ENCODE measurements around the gene ZG16B. TPM values are rescaled to one million over a fixed set of nuclear protein-coding genes. Genes with fewer than 3 reads are reported as not detected.

The ZG16B gene
- total and polyA plus RNA-seq, 2 donors: 0.85 to 1.2 TPM

- WGBS: 88% methylated on average over 15 of the region's 15 CpGs
- Histone ChIP-seq H3K4me1 (ENCODE audit: control insufficient read depth in 2 of 2, insufficient read depth in 2 of 2, low read length in 2 of 2) (peaks cover 0 to 5% of the 10 kb centered on the region in 2 donors), H3K36me3 (ENCODE audit: control insufficient read depth in 2 of 2, insufficient read depth in 2 of 2, low read length in 1 of 2) (no peaks in the 10 kb centered on the region), H3K4me3 (ENCODE audit: low read length in 2 of 2) (no peak overlapping the region), H3K27me3 (ENCODE audit: control insufficient read depth in 2 of 2, insufficient read depth in 1 of 2, low read length in 1 of 2) (peaks cover 0 to 8% of the 10 kb centered on the region in 2 donors), H3K27ac (ENCODE audit: low read depth in 1 of 2, low read length in 1 of 2) (no peak overlapping the region), H3K9me3 (ENCODE audit: control insufficient read depth in 2 of 2, insufficient read depth in 1 of 2, low read length in 1 of 2) (no peaks in the 10 kb centered on the region)
- no peak for DNase-seq (ENCODE audit: low read depth in 6 of 9, low spot score in 9 of 9)
Observed at GRCh38 chr16:2827374-2827791, 2.7 kb upstream of the ZG16B start.

GRCh38 chr16:2827831-2828520, 2.1 kb upstream of the ZG16B start:
- WGBS: 91% methylated on average over 14 of the region's 14 CpGs
- no peak overlapping the region for H3K27ac ChIP-seq (ENCODE audit: low read depth in 1 of 2, low read length in 1 of 2)
- H3K36me3 ChIP-seq (ENCODE audit: control insufficient read depth in 2 of 2, insufficient read depth in 2 of 2, low read length in 1 of 2): no peaks in the 10 kb centered on the region
- H3K27me3 ChIP-seq (ENCODE audit: control insufficient read depth in 2 of 2, insufficient read depth in 1 of 2, low read length in 1 of 2): peaks cover 0 to 8% of the 10 kb centered on the region in 2 donors
- DNase-seq (ENCODE audit: low read depth in 6 of 9, low spot score in 9 of 9): no peak
- H3K4me1 ChIP-seq (ENCODE audit: control insufficient read depth in 2 of 2, insufficient read depth in 2 of 2, low read length in 2 of 2): peaks cover 0 to 5% of the 10 kb centered on the region in 2 donors
- no peak overlapping the region for H3K4me3 ChIP-seq (ENCODE audit: low read length in 2 of 2)
- no peaks in the 10 kb centered on the region for H3K9me3 ChIP-seq (ENCODE audit: control insufficient read depth in 2 of 2, insufficient read depth in 1 of 2, low read length in 1 of 2)

GRCh38 chr16:2828521-2828840, 1.6 kb upstream of the ZG16B start:
- Histone ChIP-seq H3K9me3 (ENCODE audit: control insufficient read depth in 2 of 2, insufficient read depth in 1 of 2, low read length in 1 of 2) (no peaks in the 10 kb centered on the region), H3K36me3 (ENCODE audit: control insufficient read depth in 2 of 2, insufficient read depth in 2 of 2, low read length in 1 of 2) (no peaks in the 10 kb centered on the region), H3K4me1 (ENCODE audit: control insufficient read depth in 2 of 2, insufficient read depth in 2 of 2, low read length in 2 of 2) (peaks cover 0 to 5% of the 10 kb centered on the region in 2 donors), H3K4me3 (ENCODE audit: low read length in 2 of 2) (no peak overlapping the region), H3K27me3 (ENCODE audit: control insufficient read depth in 2 of 2, insufficient read depth in 1 of 2, low read length in 1 of 2) (peaks cover 0 to 8% of the 10 kb centered on the region in 2 donors), H3K27ac (ENCODE audit: low read depth in 1 of 2, low read length in 1 of 2) (no peak overlapping the region)
- DNase-seq (ENCODE audit: low read depth in 6 of 9, low spot score in 9 of 9): no peak
- WGBS: 89% methylated on average over 8 of the region's 8 CpGs

GRCh38 chr16:2828876-2829430, 1.1 kb upstream of the ZG16B start:
- H3K27me3 ChIP-seq (ENCODE audit: control insufficient read depth in 2 of 2, insufficient read depth in 1 of 2, low read length in 1 of 2): peaks cover 0 to 8% of the 10 kb centered on the region in 2 donors
- H3K4me1 ChIP-seq (ENCODE audit: control insufficient read depth in 2 of 2, insufficient read depth in 2 of 2, low read length in 2 of 2): peaks cover 0 to 5% of the 10 kb centered on the region in 2 donors
- WGBS: 96% methylated on average over 17 of the region's 17 CpGs
- no peak overlapping the region for H3K4me3 ChIP-seq (ENCODE audit: low read length in 2 of 2)
- no peak overlapping the region for H3K27ac ChIP-seq (ENCODE audit: low read depth in 1 of 2, low read length in 1 of 2)
- DNase-seq (ENCODE audit: low read depth in 6 of 9, low spot score in 9 of 9): no peak
- H3K9me3 ChIP-seq (ENCODE audit: control insufficient read depth in 2 of 2, insufficient read depth in 1 of 2, low read length in 1 of 2): no peaks in the 10 kb centered on the region
- H3K36me3 ChIP-seq (ENCODE audit: control insufficient read depth in 2 of 2, insufficient read depth in 2 of 2, low read length in 1 of 2): no peaks in the 10 kb centered on the region

GRCh38 chr16:2830355-2830695, 222 bp downstream of the ZG16B start:
- H3K36me3 ChIP-seq (ENCODE audit: control insufficient read depth in 2 of 2, insufficient read depth in 2 of 2, low read length in 1 of 2): no peaks in the 10 kb centered on the region
- H3K4me3 ChIP-seq (ENCODE audit: low read length in 2 of 2): no peak overlapping the region
- 88% methylated on average over 5 of the region's 5 CpGs for WGBS
- H3K9me3 ChIP-seq (ENCODE audit: control insufficient read depth in 2 of 2, insufficient read depth in 1 of 2, low read length in 1 of 2): no peaks in the 10 kb centered on the region
- H3K27me3 ChIP-seq (ENCODE audit: control insufficient read depth in 2 of 2, insufficient read depth in 1 of 2, low read length in 1 of 2): peaks cover 0 to 6% of the 10 kb centered on the region in 2 donors
- DNase-seq (ENCODE audit: low read depth in 6 of 9, low spot score in 9 of 9): no peak
- no peak overlapping the region for H3K27ac ChIP-seq (ENCODE audit: low read depth in 1 of 2, low read length in 1 of 2)
- peaks cover 0 to 5% of the 10 kb centered on the region in 2 donors for H3K4me1 ChIP-seq (ENCODE audit: control insufficient read depth in 2 of 2, insufficient read depth in 2 of 2, low read length in 2 of 2)

- no peak for DNase-seq (ENCODE audit: low read depth in 6 of 9, low spot score in 9 of 9)
- no peaks in the 10 kb centered on the region for H3K36me3 ChIP-seq (ENCODE audit: control insufficient read depth in 2 of 2, insufficient read depth in 2 of 2, low read length in 1 of 2)
- 95% methylated on average over 15 of the region's 15 CpGs for WGBS
- no peak overlapping the region for H3K27ac ChIP-seq (ENCODE audit: low read depth in 1 of 2, low read length in 1 of 2)
- H3K4me1 ChIP-seq (ENCODE audit: control insufficient read depth in 2 of 2, insufficient read depth in 2 of 2, low read length in 2 of 2): peaks cover 0 to 5% of the 10 kb centered on the region in 2 donors
- H3K9me3 ChIP-seq (ENCODE audit: control insufficient read depth in 2 of 2, insufficient read depth in 1 of 2, low read length in 1 of 2): no peaks in the 10 kb centered on the region
- H3K4me3 ChIP-seq (ENCODE audit: low read length in 2 of 2): no peak overlapping the region
- H3K27me3 ChIP-seq (ENCODE audit: control insufficient read depth in 2 of 2, insufficient read depth in 1 of 2, low read length in 1 of 2): peaks cover 0 to 9% of the 10 kb centered on the region in 2 donors
Observed at GRCh38 chr16:2831203-2831602, 1.1 kb downstream of the ZG16B start.

- peaks cover 0 to 1% of the 10 kb centered on the region in 2 donors for H3K9me3 ChIP-seq (ENCODE audit: control insufficient read depth in 2 of 2, insufficient read depth in 1 of 2, low read length in 1 of 2)
- DNase-seq (ENCODE audit: low read depth in 6 of 9, low spot score in 9 of 9): no peak
- no peaks in the 10 kb centered on the region for H3K36me3 ChIP-seq (ENCODE audit: control insufficient read depth in 2 of 2, insufficient read depth in 2 of 2, low read length in 1 of 2)
- no peak overlapping the region for H3K27ac ChIP-seq (ENCODE audit: low read depth in 1 of 2, low read length in 1 of 2)
- peaks cover 0 to 5% of the 10 kb centered on the region in 2 donors for H3K4me1 ChIP-seq (ENCODE audit: control insufficient read depth in 2 of 2, insufficient read depth in 2 of 2, low read length in 2 of 2)
- 83% methylated on average over 7 of the region's 7 CpGs for WGBS
- H3K4me3 ChIP-seq (ENCODE audit: low read length in 2 of 2): no peak overlapping the region
- H3K27me3 ChIP-seq (ENCODE audit: control insufficient read depth in 2 of 2, insufficient read depth in 1 of 2, low read length in 1 of 2): peaks cover 0 to 23% of the 10 kb centered on the region in 2 donors
Observed at GRCh38 chr16:2833776-2834175, 3.7 kb downstream of the ZG16B start.

GRCh38 chr16:2834968-2835367, 4.9 kb downstream of the ZG16B start:
- DNase-seq (ENCODE audit: low read depth in 6 of 9, low spot score in 9 of 9): no peak
- Histone ChIP-seq H3K4me3 (ENCODE audit: low read length in 2 of 2) (no peak overlapping the region), H3K36me3 (ENCODE audit: control insufficient read depth in 2 of 2, insufficient read depth in 2 of 2, low read length in 1 of 2) (no peaks in the 10 kb centered on the region), H3K4me1 (ENCODE audit: control insufficient read depth in 2 of 2, insufficient read depth in 2 of 2, low read length in 2 of 2) (peaks cover 0 to 3% of the 10 kb centered on the region in 2 donors), H3K27me3 (ENCODE audit: control insufficient read depth in 2 of 2, insufficient read depth in 1 of 2, low read length in 1 of 2) (peaks cover 0 to 24% of the 10 kb centered on the region in 2 donors), H3K9me3 (ENCODE audit: control insufficient read depth in 2 of 2, insufficient read depth in 1 of 2, low read length in 1 of 2) (peaks cover 0 to 6% of the 10 kb centered on the region in 2 donors), H3K27ac (ENCODE audit: low read depth in 1 of 2, low read length in 1 of 2) (no peak overlapping the region)
- 97% methylated on average over 3 of the region's 3 CpGs for WGBS

GRCh38 chr16:2835638-2836493, 5.8 kb downstream of the ZG16B start:
- Histone ChIP-seq H3K36me3 (ENCODE audit: control insufficient read depth in 2 of 2, insufficient read depth in 2 of 2, low read length in 1 of 2) (no peaks in the 10 kb centered on the region), H3K4me1 (ENCODE audit: control insufficient read depth in 2 of 2, insufficient read depth in 2 of 2, low read length in 2 of 2) (no peaks in the 10 kb centered on the region), H3K27ac (ENCODE audit: low read depth in 1 of 2, low read length in 1 of 2) (no peak overlapping the region), H3K4me3 (ENCODE audit: low read length in 2 of 2) (no peak overlapping the region), H3K27me3 (ENCODE audit: control insufficient read depth in 2 of 2, insufficient read depth in 1 of 2, low read length in 1 of 2) (peaks cover 0 to 24% of the 10 kb centered on the region in 2 donors), H3K9me3 (ENCODE audit: control insufficient read depth in 2 of 2, insufficient read depth in 1 of 2, low read length in 1 of 2) (peaks cover 0 to 6% of the 10 kb centered on the region in 2 donors)
- no peak for DNase-seq (ENCODE audit: low read depth in 6 of 9, low spot score in 9 of 9)
- 60% methylated on average over 22 of the region's 22 CpGs for WGBS

All from thymus (tissue), 11 donors.